WTC11 (cell line): ENCODE results near the gene RCE1.

Source experiments
- AR ChIP-seq: fragments of 250-450 bp; sonication (Bioruptor Pico); IDR thresholded peaks from 2 replicates; pipeline ENCODE4 v1.9.0; 2021; ENCODE audit warnings: mild to moderate bottlenecking
- ATF3 ChIP-seq: sonication (generic); formaldehyde crosslinking; conservative IDR thresholded peaks from 2 replicates; pipeline ENCODE4 v1.8.1; 2022; ENCODE audit warnings: mild to moderate bottlenecking, missing genetic modification reagents
- CTCF ChIP-seq: fragments of 200-600 bp; IDR thresholded peaks from 2 replicates; pipeline ENCODE4 v1.8.0; 2022; ENCODE audit warnings: antibody characterized with exemption
- FOXJ3 ChIP-seq: sonication (generic); formaldehyde crosslinking; IDR thresholded peaks from 2 replicates; pipeline ENCODE4 v1.9.0; 2021; ENCODE audit warnings: missing genetic modification reagents, mild to moderate bottlenecking, borderline replicate concordance
- NR2C2 ChIP-seq: sonication (generic); formaldehyde crosslinking; IDR thresholded peaks from 2 replicates; pipeline ENCODE4 v1.8.0; 2022; ENCODE audit warnings: mild to moderate bottlenecking, missing genetic modification reagents
- PRRX2 ChIP-seq: fragments of 250-450 bp; sonication (Bioruptor Pico); IDR thresholded peaks from 2 replicates; pipeline ENCODE4 v1.8.0; 2021; ENCODE audit warnings: mild to moderate bottlenecking
- SP1 ChIP-seq: sonication (generic); formaldehyde crosslinking; conservative IDR thresholded peaks from 2 replicates; pipeline ENCODE4 v1.8.1; 2022; ENCODE audit warnings: missing genetic modification reagents
- USF1 ChIP-seq: sonication (generic); formaldehyde crosslinking; IDR thresholded peaks from 2 replicates; pipeline ENCODE4 v1.8.0; 2022; ENCODE audit warnings: mild to moderate bottlenecking, missing genetic modification reagents
- ZNF121 ChIP-seq: sonication (generic); formaldehyde crosslinking; IDR thresholded peaks from 2 replicates; pipeline ENCODE4 v1.8.0; 2023; ENCODE audit warnings: missing genetic modification reagents
- ZNF138 ChIP-seq: sonication (generic); formaldehyde crosslinking; conservative IDR thresholded peaks from 2 replicates; pipeline ENCODE4 v1.8.1; 2022; ENCODE audit warnings: mild to moderate bottlenecking, moderate library complexity, missing genetic modification reagents
- ZNF232 ChIP-seq: sonication (generic); formaldehyde crosslinking; IDR thresholded peaks from 2 replicates; pipeline ENCODE4 v1.8.0; 2022; ENCODE audit warnings: mild to moderate bottlenecking, missing genetic modification reagents

- TF ChIP-seq PRRX2 (CRISPR knock-in tag) (no peak), CTCF (no peak), ATF3 (no peak), ZNF138 (CRISPR knock-in tag) (no peak), ZNF232 (CRISPR knock-in tag) (no peak), AR (no peak), ZNF121 (CRISPR knock-in tag) (no peak), SP1 (no peak), USF1 (CRISPR knock-in tag) (no peak), FOXJ3 (no peak), NR2C2 (CRISPR knock-in tag) (no peak)
Observed at GRCh38 chr11:66815646-66816045, 27.6 kb upstream of the RCE1 start.
